ENCODE measurements around the gene UPK2.

The UPK2 gene

GRCh38 chr11:118956094-118956846, at the start of gene UPK2:
TSS of gene UPK2 (plus strand) at chr11:118956298. CDS start at chr11:118956351, 53 bp downstream.
- DNase-seq (ENCODE audit: low spot score) = peak; percentile 87

GRCh38 chr11:118907051-118908042, 48.8 kb upstream of the UPK2 start:
- peak; percentile 85 for DNase-seq (ENCODE audit: low spot score)

GRCh38 chr11:118908264-118908663, 47.8 kb upstream of the UPK2 start:
- no peak for DNase-seq (ENCODE audit: low spot score)

GRCh38 chr11:118908901-118909618, 47.0 kb upstream of the UPK2 start:
- no peak for DNase-seq (ENCODE audit: low spot score)

GRCh38 chr11:118909619-118910308, 46.3 kb upstream of the UPK2 start:
- no peak for DNase-seq (ENCODE audit: low spot score)

- peak; percentile 66 for DNase-seq (ENCODE audit: low spot score)
Observed at GRCh38 chr11:118910309-118911112, 45.6 kb upstream of the UPK2 start.

GRCh38 chr11:118911113-118911879, 44.8 kb upstream of the UPK2 start:
- DNase-seq (ENCODE audit: low spot score) = no peak

- DNase-seq (ENCODE audit: low spot score) = peak; percentile 67
Observed at GRCh38 chr11:118911880-118912741, 44.0 kb upstream of the UPK2 start.

- DNase-seq (ENCODE audit: low spot score) = peak; percentile 23
Observed at GRCh38 chr11:118912742-118913410, 43.2 kb upstream of the UPK2 start.

GRCh38 chr11:118913411-118914125, 42.5 kb upstream of the UPK2 start:
- DNase-seq (ENCODE audit: low spot score) = peak; percentile 67

- DNase-seq (ENCODE audit: low spot score) = peak; percentile 82
Observed at GRCh38 chr11:118914178-118914918, 41.8 kb upstream of the UPK2 start.

- no peak for DNase-seq (ENCODE audit: low spot score)
Observed at GRCh38 chr11:118914987-118915386, 41.1 kb upstream of the UPK2 start.

- DNase-seq (ENCODE audit: low spot score) = no peak
Observed at GRCh38 chr11:118915396-118915795, 40.7 kb upstream of the UPK2 start.

- no peak for DNase-seq (ENCODE audit: low spot score)
Observed at GRCh38 chr11:118915941-118916841, 39.9 kb upstream of the UPK2 start.

- no peak for DNase-seq (ENCODE audit: low spot score)
Observed at GRCh38 chr11:118916842-118917388, 39.2 kb upstream of the UPK2 start.

Measured in CD4-positive, alpha-beta T cell treated with Interleukin-6 at 100 ng/mL for 8 hours (primary cell).